GM12874 (cell line): ENCODE data around the gene RGS14.

Source experiments
- CTCF ChIP-seq: IDR thresholded peaks from 2 replicates; pipeline ENCODE4 v1.5.1; 2011; ENCODE audit warnings: low read depth, mild to moderate bottlenecking, control low read depth, low read length, moderate library complexity; ENCODE audit not compliant: insufficient read depth

RGS14 gene

GRCh38 chr5:177354256-177354655, 3.5 kb upstream of the RGS14 start:
- TF ChIP-seq CTCF: no peak

- no peak for TF ChIP-seq CTCF
Observed at GRCh38 chr5:177354711-177355110, 3.0 kb upstream of the RGS14 start.

GRCh38 chr5:177355162-177355867, 2.4 kb upstream of the RGS14 start:
- TF ChIP-seq CTCF: no peak

- no peak for TF ChIP-seq CTCF
Observed at GRCh38 chr5:177355868-177356168, 1.9 kb upstream of the RGS14 start.

- no peak for TF ChIP-seq CTCF
Observed at GRCh38 chr5:177356746-177357145, 978 bp upstream of the RGS14 start.

GRCh38 chr5:177357146-177357458, 622 bp upstream of the RGS14 start:
- TF ChIP-seq CTCF: no peak

GRCh38 chr5:177358370-177358819, 671 bp downstream of the RGS14 start:
- no peak for TF ChIP-seq CTCF
